Subcutaneous adipose tissue (tissue), 4 donors: ENCODE results near the gene TSPYL6. TPM values are rescaled to one million over a fixed set of nuclear protein-coding genes. Genes with fewer than 3 reads are reported as not detected.

Experiments
- CTCF ChIP-seq: fragments of 450-650 bp; IDR thresholded peaks from one replicate; pipeline ENCODE4 v1.5.1; 2016; ENCODE audit warnings: low read depth, mild to moderate bottlenecking, control low read depth, antibody characterized with exemption, moderate library complexity
- total RNA-seq, 4 donors: library from RNA; depleted of rRNA; stranded (reverse); fragments of >200 nt; gene quantifications; one replicate each; pipeline ENCODE4 v1.1.0, GENCODE V29; 2016

Gene TSPYL6
- total RNA-seq, 4 donors from 2014 or later: 0.22 TPM; not detected in 3

- TF ChIP-seq CTCF: no peak
Measured at GRCh38 chr2:54267577-54267976, 11.5 kb upstream of the TSPYL6 start.

DNA sequence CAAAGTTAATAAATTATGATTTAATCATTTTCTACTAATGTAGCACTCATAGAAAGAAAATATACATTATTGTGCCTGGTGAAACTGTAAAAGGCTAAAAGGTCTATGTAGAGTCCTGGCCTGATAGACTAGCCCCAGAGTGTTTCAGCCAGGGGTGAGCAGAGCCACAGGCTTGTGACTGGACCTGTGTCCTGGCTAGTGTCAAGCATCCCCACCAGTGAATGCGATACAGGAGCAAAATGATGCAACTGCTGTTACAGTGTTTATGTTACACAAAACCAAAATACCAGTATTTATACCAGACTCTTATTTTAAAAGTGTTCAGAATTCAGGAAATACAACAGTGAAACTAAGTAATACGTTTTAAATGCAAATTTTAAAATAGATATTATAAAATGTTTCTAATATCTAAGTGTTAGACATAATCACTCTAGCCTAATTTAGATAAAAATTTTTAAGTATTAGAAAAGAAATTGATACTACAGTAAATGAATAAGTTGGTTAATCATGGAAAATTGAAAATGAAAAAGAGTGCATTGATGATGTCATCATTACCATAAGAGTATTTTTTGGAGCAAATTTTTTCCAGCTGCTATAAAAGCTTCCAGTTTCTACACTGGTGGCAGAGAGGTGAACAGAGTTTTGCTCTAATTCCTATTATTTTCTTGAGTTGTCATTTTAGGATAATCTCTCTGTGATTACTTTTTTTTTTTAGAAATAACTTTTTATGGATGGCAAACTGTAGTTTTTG lies 6.2 kb upstream of the TSPYL6 start:
- TF ChIP-seq CTCF: no peak

DNA sequence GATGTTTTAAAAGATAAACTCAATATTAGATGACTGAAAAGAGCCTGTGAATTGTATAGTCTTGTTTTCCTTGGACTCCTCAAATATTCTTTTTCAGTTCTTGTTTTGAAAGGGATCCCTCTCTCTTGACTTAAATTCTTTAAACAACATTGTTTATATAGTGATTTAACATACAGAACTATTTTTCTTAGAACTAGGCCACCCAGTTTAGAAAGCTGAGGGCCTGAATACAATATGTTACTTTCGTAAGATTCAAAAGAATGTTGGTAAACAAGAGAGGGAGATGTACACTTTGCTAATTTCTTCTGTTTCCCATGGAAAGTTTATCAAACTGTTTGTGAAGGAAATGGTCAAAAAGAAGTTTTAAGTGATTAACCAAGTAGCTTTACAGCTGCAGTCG lies 5.5 kb upstream of the TSPYL6 start:
- no peak for TF ChIP-seq CTCF

- no peak for TF ChIP-seq CTCF
Measured at GRCh38 chr2:54260241-54260595, 4.2 kb upstream of the TSPYL6 start.

GRCh38 chr2:54259413-54260240 lies 3.6 kb upstream of the TSPYL6 start:
- TF ChIP-seq CTCF: no peak

GRCh38 chr2:54258166-54258565 lies 2.1 kb upstream of the TSPYL6 start:
- TF ChIP-seq CTCF: no peak

DNA sequence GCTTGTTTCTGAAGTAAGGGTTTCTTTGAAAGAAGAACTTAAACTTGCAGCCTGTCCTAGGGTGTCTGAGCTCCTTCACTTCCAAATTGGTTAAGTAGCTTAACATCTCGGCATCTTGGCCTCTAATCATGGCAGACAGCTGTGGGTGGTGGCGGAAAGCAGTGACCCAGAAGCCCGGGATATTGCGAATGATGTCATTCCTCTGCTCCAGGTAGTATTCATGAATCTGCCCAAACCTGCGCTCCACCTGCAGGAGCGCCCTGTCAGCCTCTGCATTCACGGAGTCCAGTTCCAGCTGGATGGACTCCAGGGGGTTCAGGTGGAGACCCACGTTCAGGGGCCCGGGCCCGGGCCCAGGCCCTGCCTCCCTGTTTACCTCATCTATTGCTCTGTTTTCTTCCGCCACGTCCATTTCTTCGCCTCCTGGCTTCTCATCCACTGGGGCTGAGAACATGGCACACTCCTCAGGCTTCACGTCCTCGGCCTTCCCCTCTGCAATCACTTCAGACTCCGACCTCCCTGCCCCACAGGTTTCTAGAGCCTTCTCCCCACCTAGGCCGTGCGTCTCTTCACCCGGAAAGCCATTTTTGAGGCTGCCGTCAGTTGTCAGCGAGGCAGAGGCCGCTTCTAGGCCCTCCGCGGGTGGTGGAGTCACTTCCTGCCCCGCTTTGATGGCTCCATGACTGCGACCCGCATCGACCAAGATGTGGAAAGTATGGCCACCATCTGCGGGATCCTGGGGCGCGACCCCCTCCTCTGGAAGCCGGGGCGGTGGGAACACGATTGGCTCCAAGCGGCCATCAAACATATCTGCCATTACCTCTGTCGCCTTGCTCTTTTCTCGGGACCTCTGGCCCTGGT lies 569 bp downstream of the TSPYL6 start:
- no peak for TF ChIP-seq CTCF
